ENCODE measurements around the gene SYCE3.

DNA sequence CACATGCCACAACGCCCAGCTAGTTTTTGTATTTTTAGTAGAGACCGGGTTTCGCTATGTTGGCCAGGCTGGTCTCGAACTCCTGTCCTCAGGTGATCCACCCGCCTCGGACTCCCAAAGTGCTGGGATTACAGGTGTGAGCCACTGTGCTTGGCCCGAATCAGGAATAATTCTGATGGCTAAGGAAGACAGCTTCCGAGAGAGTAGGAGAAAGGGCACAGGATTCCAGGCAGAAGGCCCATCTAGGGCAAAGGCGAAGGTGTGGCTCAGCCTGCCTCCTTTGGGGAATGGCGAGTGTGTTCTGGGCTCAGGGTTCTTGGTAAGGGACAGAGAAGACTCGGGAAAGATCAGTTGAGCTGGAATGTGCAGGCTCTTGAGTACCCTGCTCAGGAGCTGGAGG, 1.6 kb upstream of the SYCE3 start:
- TF ChIP-seq PATZ1 (CRISPR knock-in tag; IDR thresholded peaks at IDR 0.05; ENCODE audit: borderline replicate concordance) (no peak), ZFP30 (CRISPR knock-in tag; IDR thresholded peaks at IDR 0.05) (no peak), RARB (CRISPR knock-in tag; IDR thresholded peaks at IDR 0.05) (no peak), CREB5 (CRISPR knock-in tag; IDR thresholded peaks at IDR 0.05; ENCODE audit: low read depth) (no peak), ARNTL (CRISPR knock-in tag; IDR thresholded peaks at IDR 0.05; ENCODE audit: borderline replicate concordance, low read depth) (no peak), ZNF565 (CRISPR knock-in tag; conservative IDR thresholded peaks at IDR 0.05; ENCODE audit: low read depth) (no peak), OSR1 (CRISPR knock-in tag; IDR thresholded peaks at IDR 0.05) (no peak), ISL1 (CRISPR knock-in tag; IDR thresholded peaks at IDR 0.05) (no peak), ZFP3 (CRISPR knock-in tag; IDR thresholded peaks at IDR 0.05) (no peak)

Data from SK-N-SH treated with all-trans-retinoic acid at 6 μM for 48 hours (cell line).